ENCODE measurements around the gene PCDHA8. TPM values are rescaled to one million over a fixed set of nuclear protein-coding genes. Genes with fewer than 3 reads are reported as not detected.
"Not testable (repeated sequence)": the region's sequence is repeated elsewhere in the genome, so short reads cannot be mapped to it uniquely, and the experiment has no call there.

Gene PCDHA8
- total RNA-seq, 1 donor = under 0.01 TPM

DNA sequence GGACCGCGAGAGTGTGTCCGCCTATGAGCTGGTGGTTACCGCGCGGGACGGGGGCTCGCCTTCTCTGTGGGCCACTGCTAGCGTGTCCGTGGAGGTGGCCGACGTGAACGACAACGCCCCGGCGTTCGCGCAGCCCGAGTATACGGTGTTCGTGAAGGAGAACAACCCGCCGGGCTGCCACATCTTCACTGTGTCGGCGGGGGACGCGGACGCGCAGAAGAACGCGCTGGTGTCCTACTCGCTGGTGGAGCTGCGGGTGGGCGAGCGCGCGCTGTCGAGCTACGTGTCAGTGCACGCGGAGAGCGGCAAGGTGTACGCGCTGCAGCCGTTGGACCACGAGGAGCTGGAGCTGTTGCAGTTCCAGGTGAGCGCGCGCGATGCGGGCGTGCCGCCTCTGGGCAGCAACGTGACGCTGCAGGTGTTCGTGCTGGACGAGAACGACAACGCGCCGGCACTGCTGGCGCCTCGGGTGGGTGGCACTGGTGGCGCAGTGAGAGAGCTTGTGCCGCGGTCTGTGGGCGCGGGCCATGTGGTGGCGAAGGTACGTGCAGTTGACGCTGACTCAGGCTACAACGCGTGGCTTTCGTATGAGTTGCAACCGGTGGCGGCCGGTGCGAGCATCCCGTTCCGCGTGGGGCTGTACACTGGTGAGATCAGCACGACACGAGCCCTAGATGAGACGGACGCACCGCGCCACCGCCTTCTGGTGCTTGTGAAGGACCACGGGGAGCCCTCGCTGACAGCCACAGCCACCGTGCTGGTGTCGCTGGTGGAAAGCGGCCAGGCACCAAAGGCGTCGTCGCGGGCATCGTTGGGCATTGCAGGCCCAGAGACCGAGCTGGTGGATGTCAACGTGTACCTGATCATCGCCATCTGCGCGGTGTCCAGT lies 5.1 kb upstream of the PCDHA8 start:
- TF ChIP-seq CTCF (IDR thresholded peaks at IDR 0.05; ENCODE audit: insufficient read depth, low read depth, low read length) = no peak
- H3K4me3 ChIP-seq (ENCODE audit: low read depth, low read length) = no peak overlapping the region
- DNase-seq (ENCODE audit: low read depth) = no peak

GRCh38 chr5:140842798-140843733 lies 2.1 kb downstream of the PCDHA8 start:
- TF ChIP-seq CTCF (IDR thresholded peaks at IDR 0.05; ENCODE audit: insufficient read depth, low read depth, low read length) = no peak
- no peak for DNase-seq (ENCODE audit: low read depth)
- no peak overlapping the region for H3K4me3 ChIP-seq (ENCODE audit: low read depth, low read length)

DNA sequence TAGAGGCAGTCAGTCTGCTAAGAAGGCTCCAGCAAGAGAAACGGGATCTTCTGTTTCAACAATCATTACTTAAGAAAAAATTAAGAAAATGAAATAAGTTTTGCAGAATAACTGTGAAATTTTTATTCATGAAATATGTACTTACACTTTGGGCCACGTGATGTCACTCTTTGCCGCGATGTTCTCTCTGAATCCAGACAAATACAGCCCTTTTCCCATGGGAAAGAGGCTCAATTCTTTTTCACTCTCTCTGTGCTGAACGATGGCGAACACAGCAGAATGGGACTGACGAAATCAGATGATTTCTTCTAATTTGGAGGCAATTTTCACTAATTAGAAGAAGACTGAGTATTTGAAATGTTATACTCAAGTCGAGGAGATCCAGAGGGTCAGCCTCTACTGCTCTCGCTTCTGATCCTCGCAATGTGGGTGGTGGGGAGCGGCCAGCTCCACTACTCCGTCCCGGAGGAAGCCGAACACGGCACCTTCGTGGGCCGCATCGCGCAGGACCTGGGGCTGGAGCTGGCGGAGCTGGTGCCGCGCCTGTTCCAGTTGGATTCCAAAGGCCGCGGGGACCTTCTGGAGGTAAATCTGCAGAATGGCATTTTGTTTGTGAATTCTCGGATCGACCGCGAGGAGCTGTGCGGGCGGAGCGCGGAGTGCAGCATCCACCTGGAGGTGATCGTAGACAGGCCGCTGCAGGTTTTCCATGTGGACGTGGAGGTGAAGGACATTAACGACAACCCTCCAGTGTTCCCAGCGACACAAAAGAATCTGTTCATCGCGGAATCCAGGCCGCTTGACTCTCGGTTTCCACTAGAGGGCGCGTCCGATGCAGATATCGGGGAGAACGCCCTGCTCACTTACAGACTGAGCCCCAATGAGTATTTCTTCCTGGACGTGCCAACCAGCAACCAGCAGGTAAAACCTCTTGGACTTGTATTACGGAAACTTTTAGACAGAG lies 7.4 kb downstream of the PCDHA8 start, which contains the start of gene PCDHA9:
Gene PCDHA9, plus strand, starts transcription at position 244 of the 964 bp plus-strand sequence. Its CDS starts 114 bp downstream, at position 358.
- not testable (repeated sequence) for H3K4me3 ChIP-seq (ENCODE audit: low read depth, low read length); DNase-seq (ENCODE audit: low read depth)

DNA sequence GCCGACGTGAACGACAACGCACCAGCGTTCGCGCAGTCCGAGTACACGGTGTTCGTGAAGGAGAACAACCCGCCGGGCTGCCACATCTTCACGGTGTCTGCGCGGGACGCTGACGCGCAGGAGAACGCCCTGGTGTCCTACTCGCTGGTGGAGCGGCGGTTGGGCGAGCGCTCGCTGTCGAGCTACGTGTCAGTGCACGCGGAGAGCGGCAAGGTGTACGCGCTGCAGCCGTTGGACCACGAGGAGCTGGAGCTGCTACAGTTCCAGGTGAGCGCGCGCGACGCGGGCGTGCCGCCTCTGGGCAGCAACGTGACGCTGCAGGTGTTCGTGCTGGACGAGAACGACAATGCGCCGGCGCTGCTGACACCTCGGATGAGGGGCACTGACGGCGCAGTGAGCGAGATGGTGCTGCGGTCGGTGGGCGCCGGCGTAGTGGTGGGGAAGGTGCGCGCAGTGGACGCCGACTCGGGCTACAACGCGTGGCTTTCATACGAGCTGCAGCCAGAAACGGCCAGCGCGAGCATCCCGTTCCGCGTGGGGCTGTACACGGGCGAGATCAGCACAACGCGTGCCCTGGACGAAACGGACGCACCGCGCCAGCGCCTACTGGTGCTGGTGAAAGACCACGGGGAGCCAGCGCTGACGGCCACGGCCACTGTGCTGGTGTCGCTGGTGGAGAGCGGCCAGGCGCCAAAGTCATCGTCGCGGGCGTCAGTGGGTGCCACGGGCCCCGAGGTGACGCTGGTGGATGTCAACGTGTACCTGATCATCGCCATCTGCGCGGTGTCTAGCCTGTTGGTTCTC lies 9.0 kb downstream of the PCDHA8 start:
- not testable (repeated sequence) for DNase-seq (ENCODE audit: low read depth); H3K4me3 ChIP-seq (ENCODE audit: low read depth, low read length)

GRCh38 chr5:140855772-140856674 lies 15.0 kb downstream of the PCDHA8 start, which contains the start of gene PCDHA10:
Gene PCDHA10 (plus strand): TSS chr5:140855897. CDS start chr5:140856049, 152 bp downstream.
- no peak within 1 kb of the TSS for H3K4me3 ChIP-seq (ENCODE audit: low read depth, low read length)
- peak; percentile 8 for TF ChIP-seq CTCF (IDR thresholded peaks at IDR 0.05; ENCODE audit: insufficient read depth, low read depth, low read length)
- peak; percentile 5 for DNase-seq (ENCODE audit: low read depth)

- no peak for TF ChIP-seq CTCF (IDR thresholded peaks at IDR 0.05; ENCODE audit: insufficient read depth, low read depth, low read length)
- DNase-seq (ENCODE audit: low read depth) = no peak
- no peak overlapping the region for H3K4me3 ChIP-seq (ENCODE audit: low read depth, low read length)
Measured at GRCh38 chr5:140857177-140857986, 16.4 kb downstream of the PCDHA8 start.

All from fibroblast of villous mesenchyme (primary cell).